CMK (cell line): ENCODE results near the gene PSAP.
"Not testable (repeated sequence)": the region's sequence is repeated elsewhere in the genome, so short reads cannot be mapped to it uniquely, and the experiment has no call there.

Experiments used
- DNase-seq: peaks from one replicate; pipeline ENCODE4 v3.0.0-alpha.2; 2010; ENCODE audit warnings: low read depth

PSAP gene

GRCh38 chr10:71873582-71874211 is 22.6 kb upstream of the PSAP start:
- DNase-seq: no peak

DNA sequence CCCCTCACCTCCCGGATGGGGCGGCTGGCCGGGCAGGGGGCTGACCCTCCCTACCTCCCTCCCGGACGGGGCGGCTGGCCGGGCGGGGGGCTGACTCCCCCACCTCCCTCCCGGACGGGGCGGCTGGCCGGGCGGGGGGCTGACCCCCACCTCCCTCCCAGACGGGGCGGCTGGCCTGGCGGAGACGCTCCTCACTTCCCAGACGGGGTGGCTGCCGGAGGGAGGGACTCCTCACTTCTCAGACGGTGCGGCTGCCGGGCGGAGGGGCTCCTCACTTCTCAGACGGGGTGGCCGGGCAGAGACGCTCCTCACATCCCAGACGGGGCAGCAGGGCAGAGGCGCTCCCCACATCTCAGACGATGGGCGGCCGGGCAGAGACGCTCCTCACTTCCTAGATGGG is 18.6 kb upstream of the PSAP start:
- not testable (repeated sequence) for DNase-seq

DNA sequence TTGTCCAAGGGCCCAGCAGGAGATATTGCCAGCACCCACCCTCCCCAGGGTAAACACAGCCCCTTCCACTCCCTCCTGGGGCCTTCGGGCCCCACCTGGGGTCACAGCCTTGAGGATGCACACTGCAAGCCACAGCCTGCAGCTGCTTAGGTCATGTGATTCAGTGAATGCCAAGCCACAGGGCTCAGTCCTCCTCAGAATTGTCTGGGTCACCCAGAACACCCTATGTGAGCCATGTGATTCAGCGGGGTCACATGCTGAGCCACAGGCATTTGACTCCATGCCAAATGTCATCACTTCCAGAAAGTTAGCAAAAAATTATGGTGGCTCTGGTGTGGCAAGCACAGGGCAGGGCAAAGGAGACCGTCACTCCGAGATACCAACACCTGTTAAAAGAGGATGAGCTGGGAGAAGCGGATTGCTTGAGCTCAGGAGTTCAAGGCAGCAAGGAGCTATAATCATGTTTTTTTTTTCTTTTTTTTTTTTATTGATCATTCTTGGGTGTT is 17.2 kb upstream of the PSAP start:
- DNase-seq: no peak

GRCh38 chr10:71865561-71866041 is 14.6 kb upstream of the PSAP start:
- DNase-seq: no peak

GRCh38 chr10:71864911-71865361 is 13.9 kb upstream of the PSAP start:
- no peak for DNase-seq

DNA sequence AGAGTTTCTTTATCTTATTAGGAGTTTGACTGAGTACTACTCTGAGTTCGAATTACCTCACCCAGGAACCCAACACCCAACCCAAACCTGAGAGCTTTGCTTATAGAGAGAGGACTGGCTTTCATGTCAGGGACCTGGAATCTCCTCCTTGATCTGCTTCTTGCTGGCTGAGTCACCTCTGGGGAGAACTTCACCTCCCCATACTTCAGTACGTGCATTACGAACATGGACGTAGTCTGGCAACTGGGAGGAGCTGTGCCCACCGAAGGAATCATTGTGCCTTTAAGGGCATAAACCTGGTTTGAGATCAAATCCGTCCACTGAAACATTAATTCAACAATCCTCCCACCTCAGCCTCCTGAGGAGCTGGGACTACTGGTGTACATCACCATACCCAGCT is 12.2 kb upstream of the PSAP start:
- no peak for DNase-seq

- DNase-seq: peak; percentile 77
Observed at GRCh38 chr10:71860243-71861029, 9.4 kb upstream of the PSAP start.

GRCh38 chr10:71857934-71858890 is 7.2 kb upstream of the PSAP start:
- DNase-seq: no peak

- no peak for DNase-seq
Observed at GRCh38 chr10:71856619-71857018, 5.6 kb upstream of the PSAP start.

DNA sequence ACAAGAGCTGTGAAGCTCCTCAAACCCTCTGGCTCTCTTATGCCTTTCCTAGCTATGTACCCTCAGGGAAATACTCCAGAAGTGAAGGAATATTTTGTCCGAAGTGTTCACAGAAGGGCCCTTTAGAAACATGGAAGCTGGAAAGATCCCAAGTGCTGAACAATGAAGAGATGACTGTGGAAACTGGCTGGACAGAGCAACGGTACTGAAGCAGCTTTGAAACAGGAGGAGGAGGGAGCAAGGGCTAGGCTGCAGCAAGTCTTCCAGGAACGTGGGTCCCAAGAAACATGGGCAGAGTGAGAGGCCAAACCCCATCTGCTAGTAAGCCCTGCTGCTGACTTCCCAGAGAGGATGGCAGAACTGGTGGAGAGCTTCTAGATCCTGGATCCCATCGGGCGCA is 3.0 kb upstream of the PSAP start:
- no peak for DNase-seq

DNA sequence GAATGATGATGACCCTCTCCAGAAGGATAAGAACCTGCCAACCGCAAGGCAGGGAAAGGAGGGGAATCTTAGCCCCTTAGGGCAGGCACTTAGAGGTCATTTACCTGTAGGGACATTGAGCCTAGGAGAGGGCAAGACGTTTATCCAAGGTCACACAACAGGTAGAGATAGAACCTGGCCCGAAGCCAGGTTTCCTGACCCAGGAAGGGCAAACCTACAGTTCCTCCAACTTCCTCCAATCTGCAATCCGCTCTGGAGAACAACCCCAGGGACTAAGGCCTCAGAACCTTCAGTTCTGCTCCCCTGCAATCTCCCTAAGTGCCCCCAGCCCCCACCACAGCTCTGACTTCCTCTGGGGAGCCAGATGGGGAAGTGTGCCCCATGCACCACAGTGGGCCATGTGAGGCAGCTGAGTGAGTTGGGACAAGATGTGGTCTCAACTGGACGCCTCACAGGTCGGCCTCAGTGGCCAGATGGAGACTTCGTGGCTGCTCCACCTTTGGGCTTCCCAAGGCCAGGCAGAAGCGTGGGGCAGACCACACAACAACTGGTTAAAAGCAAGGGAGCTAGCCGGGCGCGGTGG is 1.4 kb upstream of the PSAP start:
- peak; percentile 44 for DNase-seq

DNA sequence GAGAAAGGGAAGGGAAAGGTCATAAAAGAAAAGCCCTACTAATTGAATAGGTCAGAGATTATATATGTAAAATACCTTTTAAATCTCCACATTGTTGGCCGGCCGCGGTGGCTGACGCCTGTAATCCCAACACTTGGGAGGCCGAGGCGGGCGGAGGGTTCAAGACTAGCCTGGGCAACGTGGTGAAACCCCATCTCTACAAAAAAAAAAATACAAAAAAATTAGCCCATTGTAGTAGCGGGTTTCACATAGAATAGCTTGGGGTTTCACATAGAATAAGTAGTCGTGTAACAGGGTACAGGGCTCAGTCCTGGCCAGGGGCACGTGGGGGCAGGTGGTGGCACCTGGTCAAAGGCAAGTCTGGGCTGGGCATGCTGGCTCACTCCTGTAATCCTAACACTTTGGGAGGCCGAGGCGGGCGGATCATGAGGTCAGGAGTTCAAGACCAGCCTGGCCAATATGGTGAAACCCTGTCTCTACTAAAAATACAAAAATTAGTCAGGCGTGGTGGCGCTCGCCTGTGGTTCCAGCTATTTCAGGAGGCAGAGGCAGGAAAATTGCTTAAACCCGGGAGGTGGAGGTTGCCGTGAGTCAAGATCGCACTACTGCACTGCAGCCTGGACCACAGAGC is 529 bp upstream of the PSAP start:
- DNase-seq: not testable (repeated sequence)

DNA sequence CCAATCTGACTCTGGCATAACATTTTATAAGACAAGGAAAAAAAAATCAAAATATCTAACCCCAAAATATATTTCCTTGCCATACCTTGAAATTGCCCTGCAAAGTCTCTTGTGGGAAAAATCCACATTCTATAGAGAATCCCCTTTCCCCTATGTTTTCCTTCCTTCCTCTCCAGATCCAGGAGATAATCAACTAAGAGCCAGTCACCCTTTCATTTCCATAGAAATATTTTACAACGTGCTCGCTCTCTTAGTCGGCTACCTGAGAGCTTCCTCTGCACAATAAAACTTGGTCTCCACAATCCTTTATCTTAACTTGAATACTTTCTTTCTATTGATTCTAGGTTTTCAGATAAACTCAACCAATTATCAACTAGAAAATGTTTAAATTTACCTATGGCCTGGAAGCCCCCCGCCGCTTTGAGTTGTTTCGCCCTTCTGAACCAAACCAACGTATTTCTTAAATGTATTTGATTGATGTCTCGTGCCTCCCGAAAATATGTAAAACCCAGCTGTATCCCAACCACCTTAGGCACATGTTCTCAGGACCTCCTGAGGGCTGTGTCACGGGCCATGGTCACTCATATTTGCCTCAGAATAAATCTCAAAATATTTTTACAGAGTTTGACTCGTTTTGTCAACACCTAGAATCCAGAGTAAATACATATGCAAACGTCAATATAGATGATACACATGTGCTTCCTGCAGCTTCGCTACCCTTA is 869 bp downstream of the PSAP start:
- no peak for DNase-seq

DNA sequence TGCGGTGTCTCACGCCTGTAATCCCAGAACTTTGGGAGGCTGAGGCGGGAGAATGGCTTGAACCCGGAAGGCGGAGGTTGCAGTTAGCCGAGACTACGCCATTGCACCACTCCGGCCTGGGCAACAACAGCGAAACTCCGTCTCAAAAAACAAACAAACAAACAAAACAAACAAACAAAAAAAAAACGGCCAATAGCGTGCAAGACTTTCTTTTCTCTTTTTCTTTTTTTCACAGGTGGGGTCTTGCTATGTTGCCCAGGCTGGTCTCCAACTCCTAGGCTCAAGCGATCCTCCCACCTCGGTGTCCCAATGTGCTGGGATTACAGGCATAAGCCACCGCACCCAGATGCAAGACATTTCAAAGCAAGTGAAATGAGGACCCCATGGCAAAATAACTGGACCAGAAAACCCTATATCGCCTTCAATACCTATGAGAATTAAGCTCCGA is 1.6 kb downstream of the PSAP start:
- DNase-seq: no peak

GRCh38 chr10:71848325-71849275 is 2.5 kb downstream of the PSAP start:
- no peak for DNase-seq

DNA sequence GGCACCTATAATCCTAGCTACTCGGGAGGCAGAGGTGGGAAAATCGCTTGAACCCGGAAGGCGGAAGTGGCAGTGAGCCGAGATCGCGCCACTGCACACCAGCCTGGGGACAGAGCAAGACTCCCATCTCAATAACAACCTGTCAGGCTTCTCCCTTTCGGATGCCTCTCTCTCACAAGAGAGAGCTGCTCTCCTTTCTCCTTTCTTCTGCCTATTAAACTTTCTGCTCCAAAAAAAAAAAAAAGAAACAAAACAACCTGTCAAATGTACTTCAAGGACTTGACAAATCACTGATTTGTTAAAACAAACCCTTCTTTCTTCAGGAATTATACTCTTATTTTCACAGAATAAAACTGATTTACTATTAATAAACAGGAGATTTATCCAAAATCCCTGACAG is 3.6 kb downstream of the PSAP start:
- no peak for DNase-seq

- no peak for DNase-seq
Observed at GRCh38 chr10:71846816-71847215, 4.2 kb downstream of the PSAP start.

GRCh38 chr10:71845410-71846405 is 5.3 kb downstream of the PSAP start:
- no peak for DNase-seq
